Natural killer cell (primary cell): ENCODE data around the gene FSTL4. TPM values are rescaled to one million over a fixed set of nuclear protein-coding genes. Genes with fewer than 3 reads are reported as not detected.

Source experiments
- ATAC-seq, 3 donors: fragments of 150-1000 bp in 2 of 3; fragments of 200-7000 bp in 1 of 3; cut with Tn5 transposase; 1 replicate in 1 of 3; 2 replicates in 2 of 3; pipeline ENCODE4 v1.10.0; 2021; ENCODE audit warnings: mild to moderate bottlenecking in 2 of 3, moderate library complexity in 2 of 3
- DNase-seq, 2 donors: peaks; one replicate each; pipeline versions ENCODE4 v3.0.0 to v3.0.0-alpha.2; 2013 to 2021; ENCODE audit warnings: mixed read lengths in 1 of 2
- H3K27ac ChIP-seq: one replicate; pipeline ENCODE4 v1.5.1; 2013; ENCODE audit warnings: mild to moderate bottlenecking, low read length
- H3K27me3 ChIP-seq: one replicate; pipeline ENCODE4 v1.6.1; 2013; ENCODE audit warnings: low read length; ENCODE audit not compliant: control insufficient read depth, insufficient read depth
- H3K36me3 ChIP-seq: one replicate; pipeline ENCODE4 v1.6.1; 2013; ENCODE audit warnings: low read length; ENCODE audit not compliant: control insufficient read depth, insufficient read depth
- H3K4me1 ChIP-seq: one replicate; pipeline ENCODE4 v1.6.1; 2013; ENCODE audit warnings: low read length; ENCODE audit not compliant: control insufficient read depth, insufficient read depth
- H3K4me3 ChIP-seq: one replicate; pipeline ENCODE4 v1.5.1; 2013; ENCODE audit warnings: low read length
- H3K9me3 ChIP-seq: one replicate; pipeline ENCODE4 v1.6.1; 2013; ENCODE audit warnings: low read length; ENCODE audit not compliant: control insufficient read depth, insufficient read depth
- H3K27ac Mint-ChIP-seq, 2 donors: one replicate each; pipeline ENCODE4 v1.8.0; 2022; ENCODE audit warnings: mild to moderate bottlenecking in 2 of 2, mixed read lengths in 2 of 2, moderate library complexity in 1 of 2
- H3K27me3 Mint-ChIP-seq, 2 donors: one replicate each; pipeline ENCODE4 v1.8.0; 2022; ENCODE audit warnings: low read depth in 2 of 2, mixed read lengths in 2 of 2
- H3K36me3 Mint-ChIP-seq: one replicate; pipeline ENCODE4 v1.8.0; 2022; ENCODE audit warnings: mixed read lengths
- H3K4me1 Mint-ChIP-seq, 2 donors: one replicate each; pipeline ENCODE4 v1.8.0; 2022; ENCODE audit warnings: mixed read lengths in 2 of 2
- H3K4me3 Mint-ChIP-seq: one replicate; pipeline ENCODE4 v1.8.0; 2022; ENCODE audit warnings: mild to moderate bottlenecking, moderate library complexity, mixed read lengths
- H3K9me3 Mint-ChIP-seq, 2 donors: one replicate each; pipeline ENCODE4 v1.8.0; 2022; ENCODE audit warnings: mixed read lengths in 2 of 2
- WGBS: methylation state at CpG from one replicate; pipeline ENCODE4 v1.1.7; 2013; ENCODE audit warnings: missing lambda C conversion rate; ENCODE audit not compliant: insufficient coverage; 5-methylcytosine and 5-hydroxymethylcytosine counted together
- intact Hi-C: fragments of 100-400 bp; cut with micrococcal nuclease; formaldehyde crosslinking; loops from one replicate; pipeline ENCODE4 v1.14.2; 2022
- total RNA-seq, 4 donors: library from RNA; stranded (reverse); fragments of 120-200 nt in 1 of 4; gene quantifications; one replicate each; pipeline versions ENCODE4 v1.2.3 to v1.2.4, GENCODE V29; 2013 to 2022
- TF ChIP-seq, protein P1 (sequence below): fragments of 200-600 bp; IDR thresholded peaks from one replicate; pipeline ENCODE4 v1.8.0; 2022; ENCODE audit warnings: antibody characterized with exemption

Gene FSTL4
- total RNA-seq, 3 donors from 2014 or later (not counting 1 experiment from before 2014, with no cell fraction given) = 0.11 to 0.75 (median 0.55) TPM

DNA sequence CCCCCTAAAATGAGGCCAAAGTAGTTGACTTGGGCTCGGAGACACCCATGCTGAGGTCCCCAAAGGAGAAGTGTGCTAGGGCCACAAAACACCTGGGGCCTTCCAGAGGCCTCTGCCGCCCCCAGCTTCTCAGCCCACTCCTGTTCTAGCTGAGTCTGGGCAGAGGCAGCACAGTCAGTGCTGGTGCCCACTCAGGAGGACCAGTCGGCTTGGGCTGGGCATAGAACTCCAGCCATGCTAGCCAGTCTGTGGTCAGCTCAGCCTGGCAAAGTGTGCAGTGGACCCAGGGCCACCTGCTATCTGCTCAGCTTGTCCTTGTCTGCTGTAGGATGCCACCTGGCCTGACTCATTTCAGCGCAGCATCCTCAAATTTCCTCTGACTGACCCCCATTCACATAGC is 254.6 kb downstream of the FSTL4 start:
- Histone ChIP-seq H3K4me1 (no peaks in the 10 kb centered on the region), H3K27me3 (no peaks in the 10 kb centered on the region), H3K4me3 (no peak overlapping the region), H3K36me3 (no peaks in the 10 kb centered on the region), H3K9me3 (no peaks in the 10 kb centered on the region), H3K27ac (no peak overlapping the region)
- Mint-ChIP-seq H3K36me3 (no peaks in the 10 kb centered on the region), H3K4me3 (no peak overlapping the region), H3K27ac (no peak overlapping the region), H3K4me1 (no peaks in the 10 kb centered on the region), H3K9me3 (no peaks in the 10 kb centered on the region), H3K27me3 (peaks cover 5 to 9% of the 10 kb centered on the region in 2 donors)
- 84% methylated on average over 4 of the region's 4 CpGs for WGBS
- intact Hi-C loops = no loop called here
- DNase-seq (no peak), ATAC-seq (no peak)
- TF ChIP-seq, protein P1, sequence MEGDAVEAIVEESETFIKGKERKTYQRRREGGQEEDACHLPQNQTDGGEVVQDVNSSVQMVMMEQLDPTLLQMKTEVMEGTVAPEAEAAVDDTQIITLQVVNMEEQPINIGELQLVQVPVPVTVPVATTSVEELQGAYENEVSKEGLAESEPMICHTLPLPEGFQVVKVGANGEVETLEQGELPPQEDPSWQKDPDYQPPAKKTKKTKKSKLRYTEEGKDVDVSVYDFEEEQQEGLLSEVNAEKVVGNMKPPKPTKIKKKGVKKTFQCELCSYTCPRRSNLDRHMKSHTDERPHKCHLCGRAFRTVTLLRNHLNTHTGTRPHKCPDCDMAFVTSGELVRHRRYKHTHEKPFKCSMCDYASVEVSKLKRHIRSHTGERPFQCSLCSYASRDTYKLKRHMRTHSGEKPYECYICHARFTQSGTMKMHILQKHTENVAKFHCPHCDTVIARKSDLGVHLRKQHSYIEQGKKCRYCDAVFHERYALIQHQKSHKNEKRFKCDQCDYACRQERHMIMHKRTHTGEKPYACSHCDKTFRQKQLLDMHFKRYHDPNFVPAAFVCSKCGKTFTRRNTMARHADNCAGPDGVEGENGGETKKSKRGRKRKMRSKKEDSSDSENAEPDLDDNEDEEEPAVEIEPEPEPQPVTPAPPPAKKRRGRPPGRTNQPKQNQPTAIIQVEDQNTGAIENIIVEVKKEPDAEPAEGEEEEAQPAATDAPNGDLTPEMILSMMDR = no peak

DNA sequence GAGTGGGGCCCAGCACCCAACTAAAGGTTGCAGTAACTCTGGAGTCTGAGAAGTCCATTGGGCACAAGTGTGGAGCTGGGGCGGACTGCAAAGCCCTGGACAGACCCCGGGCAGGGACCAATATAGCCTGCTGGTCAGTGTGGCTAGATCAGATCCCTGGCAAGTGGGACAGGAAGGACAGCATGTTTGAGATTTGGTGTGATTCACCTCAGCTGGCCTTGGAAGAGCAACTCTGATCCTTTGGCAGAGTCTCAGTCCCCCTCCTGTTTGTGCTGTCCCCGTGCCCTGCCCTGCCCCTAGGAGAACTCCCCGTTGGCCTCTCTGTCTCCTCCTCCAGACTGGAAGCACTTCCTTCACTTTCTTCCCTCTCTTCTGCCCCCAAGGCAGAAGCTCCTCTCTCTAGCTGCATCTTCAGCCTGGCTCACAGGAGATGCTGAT is 255.3 kb downstream of the FSTL4 start:
- 84% methylated on average over 4 of the region's 4 CpGs for WGBS
- Mint-ChIP-seq H3K4me1 (no peaks in the 10 kb centered on the region), H3K9me3 (no peaks in the 10 kb centered on the region), H3K36me3 (no peaks in the 10 kb centered on the region), H3K27me3 (peaks cover 5 to 6% of the 10 kb centered on the region in 2 donors), H3K27ac (no peak overlapping the region), H3K4me3 (no peak overlapping the region)
- H3K9me3 ChIP-seq = no peaks in the 10 kb centered on the region
- TF ChIP-seq, protein P1 = no peak
- H3K36me3 ChIP-seq = no peaks in the 10 kb centered on the region
- no peaks in the 10 kb centered on the region for H3K27me3 ChIP-seq
- DNase-seq = no peak
- no peak for ATAC-seq
- H3K27ac ChIP-seq = no peak overlapping the region
- H3K4me3 ChIP-seq = no peak overlapping the region
- H3K4me1 ChIP-seq = no peaks in the 10 kb centered on the region
- intact Hi-C loops = no loop called here

DNA sequence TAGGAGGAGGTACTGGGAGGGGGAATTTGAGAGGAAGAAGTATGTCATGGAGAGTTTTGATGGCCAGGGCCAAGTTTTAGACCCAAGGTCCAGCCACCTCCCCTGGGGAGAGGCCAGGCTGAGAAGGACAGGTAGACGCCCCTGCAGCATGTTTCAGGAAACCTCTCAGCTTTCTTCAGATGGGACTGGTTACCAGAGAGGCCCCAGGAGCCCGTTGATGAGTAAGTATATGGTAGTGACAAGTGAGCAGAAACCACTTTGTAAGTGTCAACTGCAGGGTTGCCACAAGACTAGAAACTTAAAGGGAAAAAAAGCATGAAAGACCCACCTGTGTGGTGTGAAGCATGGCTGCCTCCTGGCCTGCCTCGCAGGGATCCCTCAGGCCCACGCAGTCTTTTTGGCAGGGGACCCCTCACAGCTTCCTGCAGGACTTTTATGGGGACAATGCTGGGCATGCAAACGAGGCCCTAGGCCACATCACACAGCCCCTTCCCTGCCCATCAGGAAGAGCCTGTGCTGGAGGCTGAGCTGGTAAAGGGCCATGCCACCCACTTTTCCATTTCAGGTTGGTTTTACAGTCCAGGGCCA is 255.9 kb downstream of the FSTL4 start:
- H3K36me3 Mint-ChIP-seq = no peaks in the 10 kb centered on the region
- no peaks in the 10 kb centered on the region for H3K4me1 Mint-ChIP-seq
- no peak for ATAC-seq
- Histone ChIP-seq H3K36me3 (no peaks in the 10 kb centered on the region), H3K4me3 (no peak overlapping the region), H3K27ac (no peak overlapping the region), H3K9me3 (no peaks in the 10 kb centered on the region), H3K4me1 (no peaks in the 10 kb centered on the region), H3K27me3 (no peaks in the 10 kb centered on the region)
- no peak overlapping the region for H3K27ac Mint-ChIP-seq
- WGBS = 74% methylated on average over 5 of the region's 5 CpGs
- TF ChIP-seq, protein P1 = no peak
- H3K27me3 Mint-ChIP-seq = peaks cover 4% of the 10 kb centered on the region in 2 donors
- H3K4me3 Mint-ChIP-seq = no peak overlapping the region
- H3K9me3 Mint-ChIP-seq = no peaks in the 10 kb centered on the region
- intact Hi-C loops = no loop called here
- no peak for DNase-seq
